ENCODE results near the gene BRD7. TPM values are rescaled to one million over a fixed set of nuclear protein-coding genes. Genes with fewer than 3 reads are reported as not detected.

BRD7 gene
- total RNA-seq, 2 experiments from 2014 or later = 93.3 to 101 TPM

DNA sequence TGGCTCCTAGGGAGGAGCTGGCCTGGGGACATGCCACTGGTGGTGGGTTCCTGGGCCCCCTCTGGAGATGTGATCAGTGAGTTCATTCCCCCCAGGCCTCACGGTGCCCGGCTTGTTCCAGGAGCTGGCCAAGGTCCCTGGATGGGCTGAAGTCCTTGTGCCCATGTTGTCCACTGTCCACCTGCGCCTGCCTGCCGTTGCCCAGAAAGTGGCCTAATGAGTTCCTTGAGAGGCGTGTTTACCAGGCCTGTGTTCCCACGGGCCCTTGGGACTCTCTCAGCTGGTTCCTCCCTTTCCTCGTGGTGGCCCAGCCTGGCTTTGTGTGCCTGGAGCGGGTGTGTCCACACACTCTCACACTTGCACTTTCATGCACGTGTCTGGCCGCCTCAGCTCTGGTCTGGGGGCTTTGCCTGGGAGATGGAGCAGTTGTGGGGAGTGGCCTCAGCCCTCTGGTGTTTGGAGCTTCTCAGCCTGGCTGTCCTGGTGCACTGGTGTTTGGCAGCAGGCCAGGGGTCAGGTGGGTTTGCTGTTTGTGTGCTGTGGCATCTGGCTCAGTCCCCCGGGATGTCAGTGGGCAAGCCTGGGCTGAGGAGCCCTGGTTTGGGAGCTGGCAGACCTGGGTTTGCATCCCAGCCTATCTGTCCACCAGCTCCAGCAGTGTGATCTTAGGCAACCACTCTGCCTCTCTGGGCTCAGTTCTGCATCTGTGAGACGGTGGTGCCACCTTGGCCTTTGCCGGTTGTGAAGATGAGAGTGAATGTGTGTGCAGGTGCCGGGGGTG lies 84.5 kb downstream of the BRD7 start:
- H3K9me3 Mint-ChIP-seq = peaks cover 3% of the 10 kb centered on the region
- CTCF ChIA-PET = interaction anchor here (0.8 to 2.4 kb wide), 4 partner anchors 9 to 70 kb away, joined by 3 to 7 read pairs (median 4); no protein-coding TSS in a partner anchor
- POLR2A ChIA-PET = interaction anchor here (0.8 to 28.6 kb wide), 6 partner anchors 13 to 43 kb away, joined by 3 to 686 read pairs (median 4); partner anchors contain the start of gene ADCY7
- H3K36me3 Mint-ChIP-seq (ENCODE audit: low read depth) = peaks cover 73% of the 10 kb centered on the region
- H3K27ac Mint-ChIP-seq = peak overlapping the region; percentile 17
- no peak overlapping the region for H3K4me3 Mint-ChIP-seq
- DNase-seq = no peak
- H3K4me1 Mint-ChIP-seq = peaks cover 72% of the 10 kb centered on the region
- no peaks in the 10 kb centered on the region for H3K27me3 Mint-ChIP-seq

DNA sequence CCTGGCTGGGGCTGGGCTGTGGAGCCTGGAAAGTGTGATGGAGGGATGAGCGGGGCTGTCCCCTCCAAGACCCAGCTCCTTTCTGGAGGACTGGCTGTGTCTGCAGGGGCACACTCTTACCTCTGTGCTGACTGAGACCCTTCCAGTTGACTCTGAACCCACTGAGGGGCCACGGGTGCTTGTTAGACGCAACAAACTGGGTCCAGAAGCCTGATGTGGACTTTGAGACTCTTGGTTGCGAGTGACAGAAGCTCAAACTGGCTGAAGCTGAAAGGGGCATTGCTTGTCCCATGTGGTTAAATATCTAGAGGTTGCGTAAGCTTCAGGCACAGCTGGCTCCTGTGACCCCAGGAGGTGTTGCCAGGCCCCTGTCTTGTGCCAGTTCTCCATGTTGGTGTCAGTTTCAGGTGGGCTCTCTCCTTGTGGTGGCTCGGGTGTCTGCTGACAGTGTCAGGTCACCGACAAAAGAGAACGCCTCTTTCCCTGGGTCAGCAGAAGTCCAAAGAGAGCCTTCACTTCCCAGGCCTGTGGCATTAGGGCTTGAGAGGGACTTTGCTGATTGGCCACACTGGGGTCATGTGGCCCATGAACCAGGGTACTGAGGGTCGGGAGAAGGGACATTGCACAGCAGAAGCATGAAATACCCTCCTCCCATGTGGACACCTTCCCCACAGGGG lies 85.7 kb downstream of the BRD7 start:
- no peaks in the 10 kb centered on the region for H3K27me3 Mint-ChIP-seq
- ChIA-PET CTCF (interaction anchor here (1.2 to 2.4 kb wide), 4 partner anchors 8 to 17 kb away, joined by 3 to 7 read pairs (median 6); partner anchors contain the start of gene ADCY7), POLR2A (interaction anchor here (1.3 to 28.6 kb wide), 7 partner anchors 9 to 31 kb away, joined by 3 to 686 read pairs (median 4); partner anchors contain the start of gene ADCY7)
- peaks cover 73% of the 10 kb centered on the region for H3K36me3 Mint-ChIP-seq (ENCODE audit: low read depth)
- H3K4me3 Mint-ChIP-seq = no peak overlapping the region
- H3K9me3 Mint-ChIP-seq = peaks cover 3% of the 10 kb centered on the region
- no peak for DNase-seq
- H3K4me1 Mint-ChIP-seq = peaks cover 80% of the 10 kb centered on the region
- H3K27ac Mint-ChIP-seq = peak overlapping the region; percentile 21

DNA sequence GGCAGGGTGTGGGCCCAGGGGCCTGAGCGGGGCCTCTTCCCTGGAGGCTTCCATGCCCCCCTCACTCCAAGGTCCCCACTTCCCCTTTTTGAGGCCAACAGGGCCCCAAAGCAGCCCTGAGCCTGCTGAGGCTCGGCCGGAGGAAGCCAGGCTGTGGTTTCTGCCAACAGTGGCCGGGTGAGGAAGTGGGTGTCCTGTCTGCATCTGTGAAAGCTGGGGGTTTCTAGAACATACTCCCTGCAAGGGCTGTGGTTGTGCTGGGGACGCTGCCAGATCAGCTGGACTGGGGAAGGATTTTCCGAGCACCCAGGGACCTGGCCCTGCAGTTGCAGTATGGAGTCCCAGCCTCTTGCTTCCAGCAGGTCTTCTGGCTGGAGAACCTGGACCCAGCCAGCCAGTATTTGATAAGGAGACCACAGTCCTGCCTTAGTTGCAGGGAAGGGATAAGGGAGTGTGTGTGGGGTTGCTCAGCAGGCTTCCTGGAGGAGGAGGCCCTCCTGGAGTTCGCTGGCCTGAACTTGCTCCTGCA lies 86.7 kb downstream of the BRD7 start:
- H3K36me3 Mint-ChIP-seq (ENCODE audit: low read depth) = peaks cover 75% of the 10 kb centered on the region
- POLR2A ChIA-PET = interaction anchor here (1.3 to 28.6 kb wide), 10 partner anchors 10 to 130 kb away, joined by 3 to 686 read pairs (median 3); partner anchors contain the start of gene ADCY7

DNA sequence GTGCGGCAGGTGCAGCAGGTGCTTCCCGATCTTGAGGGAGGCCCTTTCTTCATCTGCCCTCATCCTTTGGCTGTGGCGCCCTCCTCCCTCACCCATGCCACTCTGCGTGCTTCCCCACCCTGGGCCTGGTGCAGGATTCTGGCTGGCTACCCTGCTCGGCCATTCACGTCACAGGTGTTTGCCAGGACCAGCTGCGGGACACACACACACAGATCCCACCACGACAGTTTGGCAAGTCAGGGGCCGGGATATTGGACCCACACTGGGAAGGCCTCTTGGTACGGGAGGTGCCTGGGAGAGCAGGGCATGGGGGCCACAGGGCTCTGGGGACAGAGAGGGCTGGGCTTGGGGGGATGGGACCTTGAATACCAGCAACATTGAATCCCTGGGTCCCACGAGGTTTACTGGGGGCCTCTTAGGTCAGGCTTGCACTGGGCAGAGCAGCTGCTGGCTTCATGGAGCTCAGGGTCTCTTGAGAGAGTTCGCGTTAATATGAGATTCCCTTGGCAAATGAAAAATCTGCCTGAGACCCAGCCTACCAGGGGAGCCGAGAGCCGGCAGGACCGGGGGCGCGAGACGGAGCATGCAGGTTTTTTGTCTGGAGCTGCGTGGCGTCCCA lies 87.3 kb downstream of the BRD7 start:
- Mint-ChIP-seq H3K4me3 (peak overlapping the region; percentile 64), H3K4me1 (peaks cover 94% of the 10 kb centered on the region), H3K9me3 (peaks cover 1% of the 10 kb centered on the region), H3K36me3 (ENCODE audit: low read depth) (peaks cover 76% of the 10 kb centered on the region), H3K27ac (peak overlapping the region; percentile 77), H3K27me3 (no peaks in the 10 kb centered on the region)
- no peak for DNase-seq
- ChIA-PET CTCF (interaction anchor here (1.1 to 2.4 kb wide), 3 partner anchors 8 to 69 kb away, joined by 3 to 7 read pairs (median 6); partner anchors contain the start of gene ADCY7), POLR2A (interaction anchor here (1.2 to 28.6 kb wide), 10 partner anchors 11 to 256 kb away, joined by 3 to 686 read pairs (median 3); partner anchors contain the start of genes ADCY7 and CNEP1R1)

More for the DNA sequence above, 86.7 kb downstream of the BRD7 start:
- peaks cover 90% of the 10 kb centered on the region for H3K4me1 Mint-ChIP-seq
- peaks cover 3% of the 10 kb centered on the region for H3K9me3 Mint-ChIP-seq
- CTCF ChIA-PET = interaction anchor here (0.6 to 2.4 kb wide), 7 partner anchors 7 to 1561 kb away, joined by 3 to 7 read pairs (median 3); partner anchors contain the start of gene ADCY7
- DNase-seq = peak; percentile 82
- no peaks in the 10 kb centered on the region for H3K27me3 Mint-ChIP-seq
- H3K27ac Mint-ChIP-seq = peak overlapping the region; percentile 77
- H3K4me3 Mint-ChIP-seq = peak overlapping the region; percentile 64

DNA sequence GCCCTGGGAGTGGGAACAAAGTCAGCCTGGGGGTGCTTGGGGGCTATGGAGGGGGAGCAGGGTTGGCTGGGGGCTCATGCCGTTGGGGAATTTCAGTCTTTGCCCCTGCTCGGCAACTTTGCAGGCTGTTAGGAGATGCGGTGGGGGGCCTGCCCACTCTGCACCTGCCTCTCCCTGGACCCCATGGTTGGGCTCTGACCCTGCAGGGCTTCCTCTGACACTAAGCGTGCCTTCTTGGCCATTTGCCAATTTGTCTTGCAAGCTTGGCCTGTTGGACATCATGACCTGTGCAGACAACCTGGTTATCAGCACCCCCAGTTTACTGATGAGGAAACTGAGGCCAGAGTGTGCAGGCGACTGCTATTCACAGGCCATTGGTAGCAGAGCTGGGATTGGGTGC lies 87.9 kb downstream of the BRD7 start:
- Mint-ChIP-seq H3K4me1 (peaks cover 97% of the 10 kb centered on the region), H3K27ac (peak overlapping the region; percentile 77), H3K4me3 (no peak overlapping the region), H3K36me3 (ENCODE audit: low read depth) (peaks cover 70% of the 10 kb centered on the region), H3K27me3 (no peaks in the 10 kb centered on the region), H3K9me3 (no peaks in the 10 kb centered on the region)
- ChIA-PET CTCF (interaction anchor here (3.6 kb wide), 1 partner anchor 14 kb away, joined by 34 read pairs; the partner anchor contains the start of gene ADCY7), POLR2A (interaction anchor here (1.2 to 28.6 kb wide), 4 partner anchors 21 to 256 kb away, joined by 3 to 686 read pairs (median 5); partner anchors contain the start of genes ADCY7 and CNEP1R1)
- DNase-seq = no peak

DNA sequence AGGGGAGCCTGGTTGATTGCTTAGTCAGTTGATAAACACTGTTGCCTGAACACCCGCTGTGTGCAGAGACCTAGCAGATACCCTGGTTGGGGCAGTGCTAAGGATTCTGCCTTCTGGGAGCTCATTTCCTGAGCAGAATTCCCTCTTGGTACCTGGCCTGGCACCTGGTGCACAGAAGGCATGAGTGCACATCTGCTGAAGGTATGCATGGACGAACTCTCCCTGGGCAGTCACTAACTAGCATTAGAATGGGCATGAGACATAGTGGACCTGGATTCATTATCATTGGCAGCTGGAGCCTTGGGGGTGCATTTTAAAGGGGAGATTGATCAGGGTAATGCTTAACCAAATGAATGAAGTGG lies 89.3 kb downstream of the BRD7 start:
- H3K4me1 Mint-ChIP-seq = peaks cover 99% of the 10 kb centered on the region
- H3K4me3 Mint-ChIP-seq = no peak overlapping the region
- CTCF ChIA-PET = interaction anchor here (0.6 to 3.6 kb wide), 6 partner anchors 13 to 255 kb away, joined by 3 to 34 read pairs (median 4); partner anchors contain the start of genes ADCY7 and CNEP1R1
- peak overlapping the region; percentile 37 for H3K27ac Mint-ChIP-seq
- DNase-seq = no peak
- H3K27me3 Mint-ChIP-seq = no peaks in the 10 kb centered on the region
- POLR2A ChIA-PET = interaction anchor here (1.0 to 28.6 kb wide), 3 partner anchors 22 to 39 kb away, joined by 3 to 686 read pairs (median 4); partner anchors contain the start of gene ADCY7
- H3K36me3 Mint-ChIP-seq (ENCODE audit: low read depth) = peaks cover 62% of the 10 kb centered on the region
- no peaks in the 10 kb centered on the region for H3K9me3 Mint-ChIP-seq

DNA sequence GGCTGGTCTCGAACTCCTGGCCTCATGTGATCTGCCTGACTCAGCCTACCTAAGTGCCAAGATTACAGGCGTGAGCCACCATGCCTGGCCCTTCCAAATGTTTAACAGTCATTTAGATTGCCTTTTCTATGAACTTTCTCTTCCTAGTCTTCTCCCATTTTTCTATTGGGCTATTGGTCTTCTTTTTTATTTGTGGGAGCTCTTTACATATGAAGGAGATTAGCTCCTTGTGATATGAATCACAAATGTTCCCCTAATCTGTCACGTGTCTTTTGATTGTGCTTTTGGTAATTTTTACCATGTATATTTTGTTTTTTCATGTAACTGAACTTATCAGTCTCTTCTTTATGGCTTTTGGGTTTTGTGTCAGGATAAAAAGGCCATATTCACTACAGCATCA lies 90.5 kb downstream of the BRD7 start:
- Mint-ChIP-seq H3K4me1 (peaks cover 98% of the 10 kb centered on the region), H3K36me3 (ENCODE audit: low read depth) (peaks cover 54% of the 10 kb centered on the region), H3K4me3 (peak overlapping the region; percentile 57), H3K27me3 (no peaks in the 10 kb centered on the region), H3K27ac (peak overlapping the region; percentile 84), H3K9me3 (no peaks in the 10 kb centered on the region)
- CTCF ChIA-PET = interaction anchor here (0.6 to 3.6 kb wide), 14 partner anchors 12 to 388 kb away, joined by 3 to 34 read pairs (median 4); partner anchors contain the start of genes ADCY7, BRD7 and CNEP1R1
- POLR2A ChIA-PET = interaction anchor here (0.6 to 28.6 kb wide), 6 partner anchors 11 to 403 kb away, joined by 3 to 686 read pairs (median 5); partner anchors contain the start of genes ADCY7 and SNX20
- no peak for DNase-seq

DNA sequence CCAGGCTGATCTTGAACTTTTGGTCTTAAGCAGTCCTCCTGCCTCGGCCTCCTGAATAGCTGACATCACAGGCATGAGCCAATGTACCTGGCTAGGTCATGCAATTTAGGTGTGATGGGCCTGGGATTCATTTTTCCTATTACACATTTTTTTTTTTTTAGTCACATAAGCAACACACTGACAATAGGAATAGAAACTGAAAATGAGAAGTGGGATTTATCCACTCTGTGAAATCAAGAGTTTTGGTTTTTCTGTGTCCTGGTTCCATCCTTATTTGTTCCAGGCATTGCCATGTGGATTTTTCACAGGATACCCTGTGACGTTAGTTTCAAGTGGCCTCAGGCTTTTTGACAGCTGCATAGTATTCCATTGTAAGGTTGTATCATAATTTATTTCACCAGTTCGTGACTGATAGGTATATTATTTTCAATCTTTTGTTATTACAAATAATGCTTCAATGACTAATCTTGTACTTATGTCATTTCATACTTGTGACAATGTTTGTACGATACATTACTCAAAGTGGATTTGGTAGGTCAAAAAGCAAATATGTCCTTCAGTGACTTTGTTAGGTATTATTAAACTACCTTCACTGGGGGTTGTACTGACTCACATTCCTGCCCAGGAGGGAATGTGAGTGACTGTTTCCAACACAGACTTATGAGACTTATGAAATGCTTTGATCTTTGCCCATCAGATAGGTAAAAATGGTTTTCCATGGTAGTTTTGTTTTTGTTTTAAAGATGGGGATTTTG lies 91.8 kb downstream of the BRD7 start:
- peaks cover 56% of the 10 kb centered on the region for H3K36me3 Mint-ChIP-seq (ENCODE audit: low read depth)

DNA sequence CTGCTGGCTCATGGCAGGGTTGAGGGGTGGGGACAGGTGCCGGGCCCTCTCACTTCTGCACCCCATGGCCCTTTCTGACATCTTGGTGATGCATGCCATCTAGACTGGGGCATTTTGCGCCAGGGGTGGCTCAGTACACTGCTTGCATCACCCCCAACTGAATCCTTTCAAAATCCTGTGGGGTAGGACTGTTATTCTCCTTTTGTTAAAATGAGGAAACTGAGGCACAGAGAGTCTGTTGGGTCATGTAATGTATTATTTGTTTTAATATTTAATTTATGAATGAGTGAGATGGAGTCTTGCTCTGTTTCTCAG lies 92.5 kb downstream of the BRD7 start:
- H3K9me3 Mint-ChIP-seq = no peaks in the 10 kb centered on the region
- peaks cover 63% of the 10 kb centered on the region for H3K36me3 Mint-ChIP-seq (ENCODE audit: low read depth)
- no peak overlapping the region for H3K4me3 Mint-ChIP-seq
- H3K27ac Mint-ChIP-seq = peak overlapping the region; percentile 98
- DNase-seq = no peak
- ChIA-PET CTCF (interaction anchor here (3.5 to 4.2 kb wide), 2 partner anchors 11 to 51 kb away, joined by 15 to 37 read pairs; partner anchors contain the start of gene ADCY7), POLR2A (interaction anchor here (2.6 to 28.6 kb wide), 2 partner anchors 19 to 208 kb away, joined by 9 to 686 read pairs; partner anchors contain the start of gene ADCY7)
- no peaks in the 10 kb centered on the region for H3K27me3 Mint-ChIP-seq
- H3K4me1 Mint-ChIP-seq = peaks cover 98% of the 10 kb centered on the region

More for the DNA sequence above, 91.8 kb downstream of the BRD7 start:
- Mint-ChIP-seq H3K4me3 (peak overlapping the region; percentile 57), H3K9me3 (no peaks in the 10 kb centered on the region), H3K27me3 (no peaks in the 10 kb centered on the region), H3K4me1 (peaks cover 98% of the 10 kb centered on the region), H3K27ac (peak overlapping the region; percentile 84)
- ChIA-PET POLR2A (interaction anchor here (1.3 to 28.6 kb wide), 3 partner anchors 13 to 405 kb away, joined by 3 to 686 read pairs (median 5); partner anchors contain the start of genes ADCY7 and SNX20), CTCF (interaction anchor here (1.2 to 3.6 kb wide), 6 partner anchors 11 to 252 kb away, joined by 3 to 34 read pairs (median 4); partner anchors contain the start of genes ADCY7 and CNEP1R1)
- no peak for DNase-seq

DNA sequence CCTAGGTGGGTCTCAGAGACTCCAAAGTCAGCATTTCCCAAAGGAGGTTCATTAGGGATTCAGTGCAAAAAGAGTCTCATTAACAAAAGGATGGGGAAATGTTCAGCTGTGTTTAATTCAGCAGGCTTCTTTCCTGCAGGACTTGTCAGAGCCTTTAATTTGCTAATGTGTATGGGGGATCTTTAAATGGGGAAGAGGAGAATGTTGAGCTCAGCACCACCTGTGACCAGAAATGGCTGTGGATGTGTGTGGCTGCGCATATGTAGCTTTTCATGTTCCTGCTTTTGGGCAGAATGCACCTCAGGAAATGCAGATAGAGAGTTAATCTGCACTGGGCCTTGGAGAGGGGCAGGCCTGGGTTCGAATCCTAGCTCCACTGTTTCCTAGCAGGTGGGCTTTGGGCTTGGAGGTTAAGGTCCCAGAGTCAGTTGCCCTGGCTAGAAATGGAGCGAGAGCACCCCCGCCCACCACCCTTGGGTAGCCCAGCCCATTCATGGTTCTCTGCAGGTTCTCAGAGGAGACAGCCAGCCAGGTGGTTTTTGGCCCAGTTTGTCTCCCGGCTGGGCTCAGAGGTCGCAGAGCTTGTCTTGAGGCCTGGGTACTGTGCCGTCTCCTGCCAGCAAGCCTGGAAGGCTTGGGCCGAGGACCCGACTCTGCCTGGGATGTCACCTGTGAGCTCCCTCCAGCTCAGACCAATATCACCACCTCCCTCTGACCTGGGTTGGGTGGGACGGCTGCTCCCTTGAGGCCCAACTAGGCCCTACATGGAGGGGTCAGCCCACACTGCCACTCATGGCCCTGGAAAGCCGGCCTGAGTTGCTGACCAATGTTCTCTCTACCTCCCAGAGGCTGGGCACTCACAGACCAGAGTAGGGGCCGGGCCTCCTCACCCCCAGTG lies 93.1 kb downstream of the BRD7 start:
- no peak for DNase-seq
- Mint-ChIP-seq H3K4me3 (peak overlapping the region; percentile 88), H3K27ac (peak overlapping the region; percentile 98)

More for the DNA sequence above, 93.1 kb downstream of the BRD7 start:
- no peaks in the 10 kb centered on the region for H3K27me3 Mint-ChIP-seq
- H3K4me1 Mint-ChIP-seq = peaks cover 98% of the 10 kb centered on the region
- ChIA-PET CTCF (interaction anchor here (0.8 to 4.2 kb wide), 12 partner anchors 9 to 251 kb away, joined by 3 to 37 read pairs (median 6); partner anchors contain the start of genes ADCY7 and CNEP1R1), POLR2A (interaction anchor here (0.7 to 37.2 kb wide), 14 partner anchors 1 to 466 kb away, joined by 3 to 686 read pairs (median 8); partner anchors contain the start of genes ADCY7, CNEP1R1 and CYLD)
- peaks cover 69% of the 10 kb centered on the region for H3K36me3 Mint-ChIP-seq (ENCODE audit: low read depth)
- H3K9me3 Mint-ChIP-seq = no peaks in the 10 kb centered on the region
